Astrocyte of the spinal cord (primary cell): ENCODE data around the gene ADAMTSL3.

ENCODE experiments used
- DNase-seq: peaks from one replicate; pipeline ENCODE4 v3.0.0; 2011; ENCODE audit warnings: low read depth, low spot score
- H3K4me3 ChIP-seq: 2 replicates; pipeline ENCODE4 v1.5.1; 2011; ENCODE audit warnings: low read depth, mild to moderate bottlenecking, low read length, moderate library complexity
- CTCF ChIP-seq: IDR thresholded peaks from 2 replicates; pipeline ENCODE4 v1.5.1; 2012; ENCODE audit warnings: low read depth, mild to moderate bottlenecking, low read length, inconsistent platforms
- in situ Hi-C: cut with HindIII; loops from 2 replicates; pipeline ENCODE4 v1.10.0; 2017; ENCODE audit warnings: low sequenced_read_pairs

Gene ADAMTSL3

GRCh38 chr15:83993591-83993990 is 339.7 kb downstream of the ADAMTSL3 start:
- no peak for DNase-seq
- in situ Hi-C loops = no loop called here
- TF ChIP-seq CTCF = no peak
- no peak overlapping the region for H3K4me3 ChIP-seq

- in situ Hi-C loops = no loop called here
- TF ChIP-seq CTCF = no peak
- no peak for DNase-seq
- H3K4me3 ChIP-seq = no peak overlapping the region
Observed at GRCh38 chr15:83998486-83998885, 344.6 kb downstream of the ADAMTSL3 start.

- H3K4me3 ChIP-seq = no peak overlapping the region
- no peak for DNase-seq
- no peak for TF ChIP-seq CTCF
- in situ Hi-C loops = no loop called here
Observed at GRCh38 chr15:83999396-84000135, 345.6 kb downstream of the ADAMTSL3 start.

- no peak for TF ChIP-seq CTCF
- in situ Hi-C loops = no loop called here
- no peak for DNase-seq
- no peak overlapping the region for H3K4me3 ChIP-seq
Observed at GRCh38 chr15:84001037-84001436, 347.1 kb downstream of the ADAMTSL3 start.

- no peak for TF ChIP-seq CTCF
- in situ Hi-C loops = no loop called here
- no peak for DNase-seq
- H3K4me3 ChIP-seq = no peak overlapping the region
Observed at GRCh38 chr15:84001655-84002054, 347.7 kb downstream of the ADAMTSL3 start.

GRCh38 chr15:84003791-84004503 is 350.0 kb downstream of the ADAMTSL3 start:
- TF ChIP-seq CTCF = no peak
- DNase-seq = no peak
- in situ Hi-C loops = no loop called here
- no peak overlapping the region for H3K4me3 ChIP-seq
